ENCODE results near the gene LINGO1.

DNA sequence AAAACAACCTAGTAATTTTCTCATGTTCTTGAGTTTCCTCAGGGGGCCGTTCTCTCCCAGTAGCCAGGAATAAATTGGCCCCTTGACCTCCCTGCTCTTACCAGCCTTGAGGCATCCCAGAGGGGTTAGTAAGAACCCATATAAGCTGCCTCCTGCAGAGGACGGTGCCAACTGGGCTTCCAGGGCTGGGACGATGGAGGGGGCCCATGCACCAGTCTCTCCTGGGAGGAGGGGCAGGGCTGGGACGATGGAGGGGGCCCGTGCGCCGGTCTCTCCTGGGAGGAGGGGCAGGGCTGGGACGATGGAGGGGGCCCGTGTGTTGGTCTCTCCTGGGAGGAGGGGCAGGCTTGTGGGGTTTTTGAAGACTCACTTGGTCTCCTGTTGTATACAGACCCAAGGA, 22.0 kb downstream of the LINGO1 start:
- TF ChIP-seq, protein P1, sequence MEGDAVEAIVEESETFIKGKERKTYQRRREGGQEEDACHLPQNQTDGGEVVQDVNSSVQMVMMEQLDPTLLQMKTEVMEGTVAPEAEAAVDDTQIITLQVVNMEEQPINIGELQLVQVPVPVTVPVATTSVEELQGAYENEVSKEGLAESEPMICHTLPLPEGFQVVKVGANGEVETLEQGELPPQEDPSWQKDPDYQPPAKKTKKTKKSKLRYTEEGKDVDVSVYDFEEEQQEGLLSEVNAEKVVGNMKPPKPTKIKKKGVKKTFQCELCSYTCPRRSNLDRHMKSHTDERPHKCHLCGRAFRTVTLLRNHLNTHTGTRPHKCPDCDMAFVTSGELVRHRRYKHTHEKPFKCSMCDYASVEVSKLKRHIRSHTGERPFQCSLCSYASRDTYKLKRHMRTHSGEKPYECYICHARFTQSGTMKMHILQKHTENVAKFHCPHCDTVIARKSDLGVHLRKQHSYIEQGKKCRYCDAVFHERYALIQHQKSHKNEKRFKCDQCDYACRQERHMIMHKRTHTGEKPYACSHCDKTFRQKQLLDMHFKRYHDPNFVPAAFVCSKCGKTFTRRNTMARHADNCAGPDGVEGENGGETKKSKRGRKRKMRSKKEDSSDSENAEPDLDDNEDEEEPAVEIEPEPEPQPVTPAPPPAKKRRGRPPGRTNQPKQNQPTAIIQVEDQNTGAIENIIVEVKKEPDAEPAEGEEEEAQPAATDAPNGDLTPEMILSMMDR (IDR thresholded peaks at IDR 0.05) = no peak
- no peak for TF ChIP-seq POLR2A (IDR thresholded peaks at IDR 0.05)
